K562 (cell line): Measurements from ENCODE around the gene PTCD3. TPM values are rescaled to one million over a fixed set of nuclear protein-coding genes. Genes with fewer than 3 reads are reported as not detected.

Experiments used
- IRF9 ChIP-seq: fragments of 450-650 bp; IDR thresholded peaks from 2 replicates; pipeline ENCODE4 v1.6.1; 2016; ENCODE audit warnings: missing biosample characterization, missing genetic modification characterization
- MLLT1 ChIP-seq, 2 experiments: fragments of 450-650 bp; IDR thresholded peaks; 2 replicates each; pipeline ENCODE4 v1.6.1; 2016
- MLX ChIP-seq, 2 experiments: fragments of 450-650 bp in 1 of 2; sonication (generic) in 1 of 2; formaldehyde crosslinking; conservative IDR thresholded peaks; 2 replicates each; pipeline versions ENCODE4 v1.4.0 to v1.8.1; 2020 to 2022; ENCODE audit warnings: mild to moderate bottlenecking in 1 of 2, missing genetic modification reagents in 1 of 2
- MNT ChIP-seq, 2 experiments: fragments of 450-650 bp; conservative IDR thresholded peaks; 2 replicates each; pipeline ENCODE4 v1.6.1; 2017; ENCODE audit warnings: mild to moderate bottlenecking in 2 of 2, moderate library complexity in 2 of 2
- MYC ChIP-seq, 2 experiments: fragments of 250-450 bp in 1 of 2; sonication (Bioruptor Pico) in 1 of 2; IDR thresholded peaks; 2 replicates each; pipeline versions ENCODE4 v1.5.1 to v1.6.1; 2012 to 2021; ENCODE audit warnings: low read depth in 2 of 2, borderline replicate concordance in 1 of 2, improper control_type of control experiment in 1 of 2, low read length in 1 of 2, mild to moderate bottlenecking in 1 of 2, moderate library complexity in 1 of 2
- NFXL1 ChIP-seq: fragments of 450-650 bp; formaldehyde crosslinking; IDR thresholded peaks from 2 replicates; pipeline ENCODE4 v1.4.0; 2021; ENCODE audit warnings: mild to moderate bottlenecking
- NKRF ChIP-seq: fragments of 450-650 bp; IDR thresholded peaks from 2 replicates; pipeline ENCODE4 v1.6.1; 2016; ENCODE audit warnings: borderline replicate concordance
- NRF1 ChIP-seq, 2 experiments: fragments of 450-650 bp; IDR thresholded peaks in 1 of 2; conservative IDR thresholded peaks in 1 of 2; 2 replicates each; pipeline ENCODE4 v1.6.1; 2014; ENCODE audit warnings: mild to moderate bottlenecking in 2 of 2
- PRDM10 ChIP-seq: fragments of 450-650 bp; IDR thresholded peaks from 2 replicates; pipeline ENCODE4 v1.6.1; 2018; ENCODE audit not compliant: partially characterized antibody
- polyA plus RNA-seq, 8 experiments: library from polyadenylated mRNA; depleted of rRNA in 4 of 8; stranded (reverse) in 5 of 8; unstranded in 3 of 8; fragments of >200 nt; fragmentation: Nextera tagmentation in 2 of 8; fragmentation: Illumina TruSeq in 1 of 8; extraction: Ambion mirVana in 2 of 8; extraction: Trizol in 1 of 8; gene quantifications; 2 replicates each; pipeline versions ENCODE4 v1.2.1 to v1.2.3, GENCODE V29; 2011 to 2014; ENCODE audit warnings: inconsistent platforms in 1 of 8, missing spikeins in 1 of 8
- total RNA-seq, 7 experiments: library from RNA; depleted of rRNA in 6 of 7; stranded (reverse); fragments of >200 nt in 6 of 7; fragmentation: Illumina TruSeq in 2 of 7; extraction: Trizol in 2 of 7; gene quantifications; 2 replicates each; pipeline versions ENCODE4 v1.2.1 to v1.2.3, GENCODE V29; 2011 to 2021; ENCODE audit warnings: low replicate concordance in 1 of 7
- TF ChIP-seq, protein P1 (sequence below): fragments of 450-650 bp; IDR thresholded peaks from 2 replicates; pipeline ENCODE4 v1.6.1; 2018; ENCODE audit warnings: mild to moderate bottlenecking, low read depth; ENCODE audit not compliant: partially characterized antibody

The PTCD3 gene
- total and polyA plus RNA-seq, 9 of the 15 experiments (the other 6 are each of a cell fraction or from before 2014, with no cell fraction given): 65.2 to 241 (median 172) TPM

DNA sequence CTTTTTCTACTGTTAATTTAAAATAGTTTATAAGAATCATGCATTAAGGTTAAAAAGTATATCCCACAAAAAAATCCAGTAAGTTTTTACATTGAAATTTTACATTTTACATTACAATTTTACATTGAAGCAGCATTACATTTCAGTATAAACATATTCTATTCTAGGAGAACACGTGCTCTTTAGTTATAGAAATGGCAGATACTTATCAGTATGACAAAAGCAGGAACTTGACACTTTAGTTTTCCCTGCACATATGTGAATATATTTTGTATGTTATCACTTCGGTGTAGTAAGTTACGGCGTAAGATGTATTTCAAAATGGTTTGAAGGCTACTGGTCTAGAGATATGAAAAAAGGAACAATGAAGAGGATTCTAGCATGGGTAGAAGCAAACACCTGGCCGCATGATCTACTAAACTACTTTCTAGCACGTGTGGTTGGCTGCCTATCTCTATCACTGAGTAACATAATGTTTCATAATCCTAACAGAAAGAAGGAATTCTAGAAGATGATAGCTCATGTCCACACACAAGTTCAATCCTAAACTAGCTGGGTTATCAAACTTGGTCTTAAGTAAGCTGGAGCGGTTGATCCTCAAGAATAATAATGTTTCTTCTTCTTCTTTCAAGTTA is 83.9 kb downstream of the PTCD3 start (continued):
- peak; percentile 79 to 85 for TF ChIP-seq MNT (conservative IDR thresholded peaks at IDR 0.05)
- TF ChIP-seq IRF9 (tag): no peak
- TF ChIP-seq PRDM10: no peak
- peak in 1 of 2 experiments; percentile 26; a peak in 1 of 4 replicates for TF ChIP-seq NRF1 (conservative IDR thresholded peaks at IDR 0.05 in 1 of 2, IDR thresholded peaks at IDR 0.05 in 1 of 2)
- TF ChIP-seq MLLT1 (IDR thresholded peaks at IDR 0.05): no peak
- no peak for TF ChIP-seq NFXL1 (CRISPR knock-in tag)
- no peak for TF ChIP-seq MLX (CRISPR knock-in tag; conservative IDR thresholded peaks at IDR 0.05)
- TF ChIP-seq, protein P1, sequence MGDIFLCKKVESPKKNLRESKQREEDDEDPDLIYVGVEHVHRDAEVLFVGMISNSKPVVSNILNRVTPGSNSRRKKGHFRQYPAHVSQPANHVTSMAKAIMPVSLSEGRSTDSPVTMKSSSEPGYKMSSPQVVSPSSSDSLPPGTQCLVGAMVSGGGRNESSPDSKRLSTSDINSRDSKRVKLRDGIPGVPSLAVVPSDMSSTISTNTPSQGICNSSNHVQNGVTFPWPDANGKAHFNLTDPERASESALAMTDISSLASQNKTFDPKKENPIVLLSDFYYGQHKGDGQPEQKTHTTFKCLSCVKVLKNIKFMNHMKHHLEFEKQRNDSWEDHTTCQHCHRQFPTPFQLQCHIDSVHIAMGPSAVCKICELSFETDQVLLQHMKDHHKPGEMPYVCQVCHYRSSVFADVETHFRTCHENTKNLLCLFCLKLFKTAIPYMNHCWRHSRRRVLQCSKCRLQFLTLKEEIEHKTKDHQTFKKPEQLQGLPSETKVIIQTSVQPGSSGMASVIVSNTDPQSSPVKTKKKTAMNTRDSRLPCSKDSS: no peak
- TF ChIP-seq MYC (IDR thresholded peaks at IDR 0.05; ENCODE audit: low read depth, low read length): peak; percentile 46; the same call in 1 of the 2 replicates
- TF ChIP-seq MYC (CRISPR knock-in tag; IDR thresholded peaks at IDR 0.05; ENCODE audit: borderline replicate concordance, low read depth): no peak
- peak; percentile 16; the same call in 1 of the 2 replicates for TF ChIP-seq NKRF
